ENCODE results near the gene INPP1.

Gene INPP1

DNA sequence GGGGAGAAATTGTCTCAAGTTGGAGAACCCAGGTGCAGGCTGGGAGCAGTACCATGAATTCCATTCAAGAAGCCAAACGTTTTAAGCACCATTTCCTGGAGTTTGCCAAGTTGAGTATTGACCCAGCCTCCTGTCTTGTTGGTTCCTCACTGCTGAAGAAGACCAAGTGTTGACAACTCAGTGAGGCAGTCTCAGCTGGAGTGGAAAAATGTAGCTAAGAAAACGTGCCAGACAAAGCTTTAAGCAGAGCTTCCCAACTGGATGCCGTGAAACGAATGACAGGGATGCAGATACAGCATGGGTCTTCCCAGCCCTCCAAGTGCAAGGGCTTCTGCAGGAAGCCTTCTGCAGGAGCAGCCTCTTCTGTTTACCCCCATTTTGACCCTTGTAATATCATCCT, 778 bp upstream of the INPP1 start:
- TF ChIP-seq, protein P1, sequence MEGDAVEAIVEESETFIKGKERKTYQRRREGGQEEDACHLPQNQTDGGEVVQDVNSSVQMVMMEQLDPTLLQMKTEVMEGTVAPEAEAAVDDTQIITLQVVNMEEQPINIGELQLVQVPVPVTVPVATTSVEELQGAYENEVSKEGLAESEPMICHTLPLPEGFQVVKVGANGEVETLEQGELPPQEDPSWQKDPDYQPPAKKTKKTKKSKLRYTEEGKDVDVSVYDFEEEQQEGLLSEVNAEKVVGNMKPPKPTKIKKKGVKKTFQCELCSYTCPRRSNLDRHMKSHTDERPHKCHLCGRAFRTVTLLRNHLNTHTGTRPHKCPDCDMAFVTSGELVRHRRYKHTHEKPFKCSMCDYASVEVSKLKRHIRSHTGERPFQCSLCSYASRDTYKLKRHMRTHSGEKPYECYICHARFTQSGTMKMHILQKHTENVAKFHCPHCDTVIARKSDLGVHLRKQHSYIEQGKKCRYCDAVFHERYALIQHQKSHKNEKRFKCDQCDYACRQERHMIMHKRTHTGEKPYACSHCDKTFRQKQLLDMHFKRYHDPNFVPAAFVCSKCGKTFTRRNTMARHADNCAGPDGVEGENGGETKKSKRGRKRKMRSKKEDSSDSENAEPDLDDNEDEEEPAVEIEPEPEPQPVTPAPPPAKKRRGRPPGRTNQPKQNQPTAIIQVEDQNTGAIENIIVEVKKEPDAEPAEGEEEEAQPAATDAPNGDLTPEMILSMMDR (conservative IDR thresholded peaks at IDR 0.05; ENCODE audit: low read depth, low read length) = no peak
- H3K4me3 ChIP-seq (ENCODE audit: low read depth, low read length) = no peak overlapping the region
- peak; percentile 52 for DNase-seq (ENCODE audit: low read depth)

DNA sequence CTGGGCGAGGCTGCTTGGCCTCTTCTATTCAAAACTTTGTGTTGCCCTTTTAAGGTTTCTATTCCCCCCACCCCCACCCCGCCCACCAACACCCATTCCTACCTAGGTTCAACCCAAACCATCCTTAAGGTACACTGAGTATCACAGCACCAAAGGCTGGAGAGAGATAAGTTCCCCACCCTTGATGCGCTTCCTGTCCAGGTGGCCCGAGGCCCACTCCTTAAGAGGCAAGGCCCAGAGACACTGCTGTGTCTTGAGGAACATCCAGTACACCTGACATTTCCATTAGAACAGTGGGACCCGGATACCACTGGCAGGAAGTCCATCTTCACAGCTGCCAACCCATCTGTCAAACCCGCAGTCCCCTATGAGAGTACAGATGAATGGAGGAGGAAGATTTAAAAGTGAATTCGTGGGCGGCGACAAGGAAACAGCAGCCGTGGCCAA, 277 bp upstream of the INPP1 start:
- TF ChIP-seq, protein P1 (conservative IDR thresholded peaks at IDR 0.05; ENCODE audit: low read depth, low read length) = no peak
- peak overlapping the region; percentile 72 for H3K4me3 ChIP-seq (ENCODE audit: low read depth, low read length)
- DNase-seq (ENCODE audit: low read depth) = peak; percentile 44

DNA sequence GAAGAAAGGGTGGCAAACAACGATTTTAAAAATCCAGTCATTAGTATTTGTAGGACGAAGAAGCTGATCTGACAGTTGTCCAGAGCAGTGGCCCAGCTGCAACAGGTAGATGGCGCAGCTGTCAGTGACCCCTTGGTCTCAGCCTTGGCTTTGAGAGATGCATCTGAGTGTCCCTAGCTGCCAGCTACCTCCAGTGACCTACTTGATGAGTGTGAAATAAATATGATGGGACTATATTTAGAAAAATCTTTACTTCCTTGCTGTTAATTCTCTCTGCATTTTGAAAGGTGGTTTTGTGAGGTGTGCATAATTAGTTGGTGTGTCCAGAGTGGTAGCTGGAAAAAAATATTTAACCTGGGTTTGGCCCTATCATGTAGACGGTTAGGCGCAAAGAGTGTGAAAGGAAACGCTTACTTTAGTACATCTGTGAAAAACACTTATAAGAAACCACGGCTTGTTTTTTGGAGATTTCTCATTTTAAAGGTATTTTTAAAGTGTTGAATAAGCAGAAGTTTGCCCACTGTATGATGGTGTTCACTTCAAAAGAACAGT, 963 bp downstream of the INPP1 start:
- peak; percentile 23 for DNase-seq (ENCODE audit: low read depth)
- TF ChIP-seq, protein P1 (conservative IDR thresholded peaks at IDR 0.05; ENCODE audit: low read depth, low read length) = peak; percentile 39
- H3K4me3 ChIP-seq (ENCODE audit: low read depth, low read length) = peak overlapping the region; percentile 72

DNA sequence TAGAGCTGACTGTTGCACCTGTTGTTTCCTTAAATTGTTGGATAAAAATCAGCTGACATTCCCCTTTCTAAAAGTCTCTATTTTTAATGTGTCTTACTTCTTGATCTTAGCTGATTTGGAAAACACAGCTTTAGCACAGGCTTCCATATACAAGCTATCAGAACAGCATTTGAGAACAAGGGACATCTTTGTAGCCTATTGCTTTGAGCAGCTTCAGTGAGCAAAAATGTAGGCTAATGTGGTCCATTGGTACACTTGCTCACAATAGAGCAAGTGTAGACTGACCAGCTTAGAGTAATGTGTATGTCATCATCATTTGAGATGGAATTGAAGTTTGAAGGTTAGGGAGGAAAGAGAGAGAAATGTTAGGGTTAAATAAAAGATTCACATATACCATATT, 7.0 kb downstream of the INPP1 start:
- TF ChIP-seq, protein P1 (conservative IDR thresholded peaks at IDR 0.05; ENCODE audit: low read depth, low read length) = no peak
- no peak for DNase-seq (ENCODE audit: low read depth)
- no peak overlapping the region for H3K4me3 ChIP-seq (ENCODE audit: low read depth, low read length)

DNA sequence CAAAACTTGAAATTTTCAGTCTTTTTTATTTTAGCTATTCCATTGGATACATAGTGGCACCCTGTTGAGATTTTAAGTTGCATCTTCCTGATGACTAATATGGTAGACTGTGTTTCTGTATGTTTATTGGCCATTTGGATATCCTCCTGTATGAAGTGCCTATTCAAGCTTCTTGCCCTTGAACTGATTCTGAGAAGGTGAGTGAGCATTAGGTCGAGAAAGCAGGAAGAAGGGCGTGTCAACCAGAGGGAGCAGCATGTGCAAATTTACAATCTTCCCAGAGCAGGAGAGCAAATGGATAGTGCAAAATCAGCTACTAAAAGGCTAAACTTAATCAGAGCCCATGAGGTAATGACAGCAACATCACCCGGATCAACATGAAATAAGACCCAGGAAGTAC, 8.6 kb downstream of the INPP1 start:
- DNase-seq (ENCODE audit: low read depth) = no peak
- no peak overlapping the region for H3K4me3 ChIP-seq (ENCODE audit: low read depth, low read length)
- TF ChIP-seq, protein P1 (conservative IDR thresholded peaks at IDR 0.05; ENCODE audit: low read depth, low read length) = no peak

DNA sequence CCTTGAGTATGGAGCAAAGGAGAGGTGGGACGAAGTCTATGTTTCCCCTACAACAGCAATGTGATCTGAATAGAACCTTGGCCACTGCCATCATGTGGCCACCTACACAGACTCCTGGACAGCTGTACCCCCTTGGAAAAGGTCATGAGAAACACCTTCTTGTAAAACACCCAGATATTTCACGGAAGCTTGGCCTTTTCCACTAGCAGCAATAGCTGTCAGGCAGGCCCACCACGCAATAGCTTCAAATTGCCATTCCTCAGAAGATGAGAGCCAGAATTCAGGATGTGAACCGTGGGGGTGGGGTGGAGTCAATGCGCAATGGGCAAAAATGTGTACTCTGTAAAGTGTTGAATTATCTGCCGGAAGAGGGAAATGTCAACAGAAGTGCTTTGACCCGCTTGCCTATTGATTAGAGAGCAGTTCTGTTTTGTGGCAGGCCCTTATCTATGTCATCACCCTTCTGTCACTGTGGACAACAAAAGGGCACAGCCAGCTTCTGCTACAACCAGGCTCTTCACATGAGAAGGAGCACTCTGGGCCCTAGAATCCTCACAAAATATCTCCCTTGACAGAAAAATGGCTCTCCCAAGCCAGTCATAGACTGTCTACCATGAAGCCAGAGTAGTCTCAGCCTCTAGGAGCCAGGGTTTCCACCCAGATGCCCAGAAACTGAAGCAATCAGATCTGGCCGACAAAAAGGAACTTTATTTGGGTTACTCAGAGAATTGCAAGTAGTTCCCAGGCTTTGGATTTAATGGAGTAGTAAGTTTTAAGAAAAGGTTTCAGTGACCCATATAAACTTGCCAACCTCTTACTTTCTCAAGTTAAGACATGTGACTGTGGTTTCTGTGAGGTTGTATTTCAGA, 9.5 kb downstream of the INPP1 start:
- TF ChIP-seq, protein P1 (conservative IDR thresholded peaks at IDR 0.05; ENCODE audit: low read depth, low read length) = no peak
- no peak overlapping the region for H3K4me3 ChIP-seq (ENCODE audit: low read depth, low read length)
- DNase-seq (ENCODE audit: low read depth) = no peak
